H1 (cell line): ENCODE measurements around the gene TNN. TPM values are rescaled to one million over a fixed set of nuclear protein-coding genes. Genes with fewer than 3 reads are reported as not detected.

Experiments used
- CBX5 ChIP-seq: fragments of 300-800, 300-1000 bp; sonication (generic); IDR thresholded peaks from 2 replicates; pipeline ENCODE4 v1.7.1; 2016; ENCODE audit warnings: antibody characterized with exemption, low read length, low read depth
- CHD1 ChIP-seq: IDR thresholded peaks from 2 replicates; pipeline ENCODE4 v1.6.1; 2012; ENCODE audit warnings: low read depth, low read length, improper control_type of control experiment
- EZH2 ChIP-seq: fragments of 200-600 bp; sonication (generic); IDR thresholded peaks from 2 replicates; pipeline ENCODE4 v1.7.1; 2012; ENCODE audit warnings: low read depth, mild to moderate bottlenecking, moderate library complexity, low read length, inconsistent platforms; ENCODE audit not compliant: severe bottlenecking
- JUND ChIP-seq: IDR thresholded peaks from 2 replicates; pipeline ENCODE4 v1.6.1; 2011; ENCODE audit warnings: mild to moderate bottlenecking, improper control_type of control experiment, low read length
- RNF2 ChIP-seq: fragments of 200-900, 300-1000 bp; sonication (generic); IDR thresholded peaks from 2 replicates; pipeline ENCODE4 v1.7.1; 2016; ENCODE audit warnings: borderline replicate concordance, low read depth, mild to moderate bottlenecking, antibody characterized with exemption, low read length; ENCODE audit not compliant: poor library complexity, severe bottlenecking; ENCODE audit errors: missing control alignments
- RXRA ChIP-seq: IDR thresholded peaks from 2 replicates; pipeline ENCODE4 v1.6.1; 2011; ENCODE audit warnings: low read depth, mild to moderate bottlenecking, low read length, moderate library complexity; ENCODE audit not compliant: insufficient read depth
- polyA plus RNA-seq, 7 experiments: library from polyadenylated mRNA; depleted of rRNA in 3 of 7; stranded (reverse) in 5 of 7; unstranded in 2 of 7; fragments of >200 nt in 5 of 7; fragments of 200-250 nt in 2 of 7; gene quantifications; 1 replicate in 5 of 7; 2 replicates in 1 of 7; 4 replicates in 1 of 7; pipeline versions ENCODE4 v1.2.1 to v1.2.3, GENCODE V29; 2011 to 2013; ENCODE audit warnings: missing spikeins in 2 of 7, mixed read lengths in 2 of 7
- total RNA-seq: library from RNA; stranded (reverse); fragmentation: NEBNext Ultra II Directional; extraction: Animal tissue kit (Norgen Biotek cat#: 25700); gene quantifications from 2 replicates; pipeline ENCODE4 v1.2.1, GENCODE V29; 2021
- TF ChIP-seq, protein P1 (sequence below): IDR thresholded peaks from 2 replicates; pipeline ENCODE4 v1.6.1; 2012; ENCODE audit warnings: inconsistent platforms
- TF ChIP-seq, protein P2 (sequence below): fragments of 300-600 bp; sonication (generic); IDR thresholded peaks from 2 replicates; pipeline ENCODE4 v1.7.1; 2012; ENCODE audit warnings: low read length, moderate library complexity, mild to moderate bottlenecking, inconsistent platforms; ENCODE audit not compliant: insufficient replicate concordance

TNN gene
- total and polyA plus RNA-seq, 2 of the 8 experiments (the other 6 are each of a cell fraction or from before 2014, with no cell fraction given) = 0.21 to 0.30 TPM

DNA sequence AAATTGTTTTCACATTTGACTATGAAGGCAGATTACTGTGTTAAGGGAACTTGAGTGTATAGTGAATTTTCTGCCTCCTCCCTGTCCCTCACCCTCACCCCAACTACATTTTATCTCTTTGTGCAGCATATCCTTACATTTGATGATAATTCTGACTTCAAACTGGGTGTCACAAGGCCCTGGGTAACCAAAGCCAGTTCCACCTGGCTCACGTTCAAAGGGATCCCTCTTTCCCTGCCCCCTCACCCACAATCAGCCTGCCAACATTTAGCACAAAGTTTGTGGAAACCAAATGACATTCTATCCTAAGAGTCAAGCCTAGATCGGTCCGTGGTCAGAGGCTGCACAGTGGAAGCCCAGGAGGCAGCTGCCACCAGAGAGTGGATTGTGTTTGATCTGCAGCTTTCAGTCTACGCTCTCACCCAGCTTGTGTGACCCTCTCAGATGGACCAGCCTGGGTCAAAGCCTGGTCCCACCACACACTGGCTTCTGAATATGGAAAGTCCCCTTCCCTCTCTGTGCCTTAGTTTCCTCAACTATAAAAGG, 114.6 kb downstream of the TNN start (continued):
- TF ChIP-seq, protein P1, sequence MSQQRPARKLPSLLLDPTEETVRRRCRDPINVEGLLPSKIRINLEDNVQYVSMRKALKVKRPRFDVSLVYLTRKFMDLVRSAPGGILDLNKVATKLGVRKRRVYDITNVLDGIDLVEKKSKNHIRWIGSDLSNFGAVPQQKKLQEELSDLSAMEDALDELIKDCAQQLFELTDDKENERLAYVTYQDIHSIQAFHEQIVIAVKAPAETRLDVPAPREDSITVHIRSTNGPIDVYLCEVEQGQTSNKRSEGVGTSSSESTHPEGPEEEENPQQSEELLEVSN = no peak
- TF ChIP-seq EZH2 (no peak), RNF2 (no peak), CBX5 (no peak), JUND (no peak), CHD1 (no peak), RXRA (no peak)
- TF ChIP-seq, protein P2, sequence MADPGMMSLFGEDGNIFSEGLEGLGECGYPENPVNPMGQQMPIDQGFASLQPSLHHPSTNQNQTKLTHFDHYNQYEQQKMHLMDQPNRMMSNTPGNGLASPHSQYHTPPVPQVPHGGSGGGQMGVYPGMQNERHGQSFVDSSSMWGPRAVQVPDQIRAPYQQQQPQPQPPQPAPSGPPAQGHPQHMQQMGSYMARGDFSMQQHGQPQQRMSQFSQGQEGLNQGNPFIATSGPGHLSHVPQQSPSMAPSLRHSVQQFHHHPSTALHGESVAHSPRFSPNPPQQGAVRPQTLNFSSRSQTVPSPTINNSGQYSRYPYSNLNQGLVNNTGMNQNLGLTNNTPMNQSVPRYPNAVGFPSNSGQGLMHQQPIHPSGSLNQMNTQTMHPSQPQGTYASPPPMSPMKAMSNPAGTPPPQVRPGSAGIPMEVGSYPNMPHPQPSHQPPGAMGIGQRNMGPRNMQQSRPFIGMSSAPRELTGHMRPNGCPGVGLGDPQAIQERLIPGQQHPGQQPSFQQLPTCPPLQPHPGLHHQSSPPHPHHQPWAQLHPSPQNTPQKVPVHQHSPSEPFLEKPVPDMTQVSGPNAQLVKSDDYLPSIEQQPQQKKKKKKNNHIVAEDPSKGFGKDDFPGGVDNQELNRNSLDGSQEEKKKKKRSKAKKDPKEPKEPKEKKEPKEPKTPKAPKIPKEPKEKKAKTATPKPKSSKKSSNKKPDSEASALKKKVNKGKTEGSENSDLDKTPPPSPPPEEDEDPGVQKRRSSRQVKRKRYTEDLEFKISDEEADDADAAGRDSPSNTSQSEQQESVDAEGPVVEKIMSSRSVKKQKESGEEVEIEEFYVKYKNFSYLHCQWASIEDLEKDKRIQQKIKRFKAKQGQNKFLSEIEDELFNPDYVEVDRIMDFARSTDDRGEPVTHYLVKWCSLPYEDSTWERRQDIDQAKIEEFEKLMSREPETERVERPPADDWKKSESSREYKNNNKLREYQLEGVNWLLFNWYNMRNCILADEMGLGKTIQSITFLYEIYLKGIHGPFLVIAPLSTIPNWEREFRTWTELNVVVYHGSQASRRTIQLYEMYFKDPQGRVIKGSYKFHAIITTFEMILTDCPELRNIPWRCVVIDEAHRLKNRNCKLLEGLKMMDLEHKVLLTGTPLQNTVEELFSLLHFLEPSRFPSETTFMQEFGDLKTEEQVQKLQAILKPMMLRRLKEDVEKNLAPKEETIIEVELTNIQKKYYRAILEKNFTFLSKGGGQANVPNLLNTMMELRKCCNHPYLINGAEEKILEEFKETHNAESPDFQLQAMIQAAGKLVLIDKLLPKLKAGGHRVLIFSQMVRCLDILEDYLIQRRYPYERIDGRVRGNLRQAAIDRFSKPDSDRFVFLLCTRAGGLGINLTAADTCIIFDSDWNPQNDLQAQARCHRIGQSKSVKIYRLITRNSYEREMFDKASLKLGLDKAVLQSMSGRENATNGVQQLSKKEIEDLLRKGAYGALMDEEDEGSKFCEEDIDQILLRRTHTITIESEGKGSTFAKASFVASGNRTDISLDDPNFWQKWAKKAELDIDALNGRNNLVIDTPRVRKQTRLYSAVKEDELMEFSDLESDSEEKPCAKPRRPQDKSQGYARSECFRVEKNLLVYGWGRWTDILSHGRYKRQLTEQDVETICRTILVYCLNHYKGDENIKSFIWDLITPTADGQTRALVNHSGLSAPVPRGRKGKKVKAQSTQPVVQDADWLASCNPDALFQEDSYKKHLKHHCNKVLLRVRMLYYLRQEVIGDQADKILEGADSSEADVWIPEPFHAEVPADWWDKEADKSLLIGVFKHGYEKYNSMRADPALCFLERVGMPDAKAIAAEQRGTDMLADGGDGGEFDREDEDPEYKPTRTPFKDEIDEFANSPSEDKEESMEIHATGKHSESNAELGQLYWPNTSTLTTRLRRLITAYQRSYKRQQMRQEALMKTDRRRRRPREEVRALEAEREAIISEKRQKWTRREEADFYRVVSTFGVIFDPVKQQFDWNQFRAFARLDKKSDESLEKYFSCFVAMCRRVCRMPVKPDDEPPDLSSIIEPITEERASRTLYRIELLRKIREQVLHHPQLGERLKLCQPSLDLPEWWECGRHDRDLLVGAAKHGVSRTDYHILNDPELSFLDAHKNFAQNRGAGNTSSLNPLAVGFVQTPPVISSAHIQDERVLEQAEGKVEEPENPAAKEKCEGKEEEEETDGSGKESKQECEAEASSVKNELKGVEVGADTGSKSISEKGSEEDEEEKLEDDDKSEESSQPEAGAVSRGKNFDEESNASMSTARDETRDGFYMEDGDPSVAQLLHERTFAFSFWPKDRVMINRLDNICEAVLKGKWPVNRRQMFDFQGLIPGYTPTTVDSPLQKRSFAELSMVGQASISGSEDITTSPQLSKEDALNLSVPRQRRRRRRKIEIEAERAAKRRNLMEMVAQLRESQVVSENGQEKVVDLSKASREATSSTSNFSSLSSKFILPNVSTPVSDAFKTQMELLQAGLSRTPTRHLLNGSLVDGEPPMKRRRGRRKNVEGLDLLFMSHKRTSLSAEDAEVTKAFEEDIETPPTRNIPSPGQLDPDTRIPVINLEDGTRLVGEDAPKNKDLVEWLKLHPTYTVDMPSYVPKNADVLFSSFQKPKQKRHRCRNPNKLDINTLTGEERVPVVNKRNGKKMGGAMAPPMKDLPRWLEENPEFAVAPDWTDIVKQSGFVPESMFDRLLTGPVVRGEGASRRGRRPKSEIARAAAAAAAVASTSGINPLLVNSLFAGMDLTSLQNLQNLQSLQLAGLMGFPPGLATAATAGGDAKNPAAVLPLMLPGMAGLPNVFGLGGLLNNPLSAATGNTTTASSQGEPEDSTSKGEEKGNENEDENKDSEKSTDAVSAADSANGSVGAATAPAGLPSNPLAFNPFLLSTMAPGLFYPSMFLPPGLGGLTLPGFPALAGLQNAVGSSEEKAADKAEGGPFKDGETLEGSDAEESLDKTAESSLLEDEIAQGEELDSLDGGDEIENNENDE = no peak
